Neural crest cell (in vitro differentiated cells): ENCODE measurements around the gene FAM169A. TPM values are rescaled to one million over a fixed set of nuclear protein-coding genes. Genes with fewer than 3 reads are reported as not detected.
"Not testable (repeated sequence)": the region's sequence is repeated elsewhere in the genome, so short reads cannot be mapped to it uniquely, and the experiment has no call there.

Source experiments
- DNase-seq: peaks from one replicate; pipeline ENCODE4 v3.0.0; 2021; ENCODE audit warnings: low read depth, mixed read lengths, low spot score
- H3K27ac Mint-ChIP-seq: one replicate; pipeline ENCODE4 v1.8.0; 2021; ENCODE audit warnings: mild to moderate bottlenecking, mixed read lengths; ENCODE audit not compliant: unreplicated experiment
- H3K27me3 Mint-ChIP-seq: 2 replicates; pipeline ENCODE4 v1.8.0; 2021; ENCODE audit warnings: low read depth, mild to moderate bottlenecking, mixed read lengths
- H3K36me3 Mint-ChIP-seq: 2 replicates; pipeline ENCODE4 v1.8.0; 2021; ENCODE audit warnings: low read depth, mild to moderate bottlenecking, mixed read lengths
- H3K4me1 Mint-ChIP-seq: 2 replicates; pipeline ENCODE4 v1.8.0; 2021; ENCODE audit warnings: mixed read lengths
- H3K4me3 Mint-ChIP-seq: one replicate; pipeline ENCODE4 v1.8.0; 2021; ENCODE audit warnings: mild to moderate bottlenecking, mixed read lengths
- H3K9me3 Mint-ChIP-seq: 2 replicates; pipeline ENCODE4 v1.8.0; 2021; ENCODE audit warnings: mixed read lengths
- CTCF ChIP-seq: fragments of 200-600 bp; sonication (generic); conservative IDR thresholded peaks from 2 replicates; pipeline ENCODE4 v1.5.0; 2021; ENCODE audit warnings: antibody characterized with exemption, mild to moderate bottlenecking
- total RNA-seq: library from RNA; stranded (reverse); gene quantifications from 2 replicates; pipeline ENCODE4 v1.2.1, GENCODE V29; 2021

The FAM169A gene
- total RNA-seq, 1 donor from 2014 or later, result 13.6 TPM

DNA sequence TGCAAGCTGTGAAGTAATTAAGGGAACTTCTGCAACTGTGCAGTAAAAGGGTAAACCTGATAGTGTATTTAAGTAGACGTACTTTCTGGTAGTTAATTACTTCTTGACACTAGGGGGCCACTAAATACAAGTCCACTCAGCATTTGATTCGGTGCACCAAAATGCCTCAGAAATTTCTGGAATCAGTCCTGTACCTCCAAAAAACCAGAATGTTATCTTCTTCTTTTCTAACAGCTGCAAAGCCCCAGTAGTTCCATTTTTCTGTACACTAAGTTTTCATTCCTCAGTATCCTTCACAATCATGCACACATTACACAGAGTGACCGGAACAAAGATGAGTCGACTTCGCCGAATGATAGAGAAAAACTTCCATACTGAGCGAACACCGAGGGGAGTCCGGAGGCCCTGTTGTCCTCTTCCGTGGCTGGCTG is 99.8 kb downstream of the FAM169A start:
- Mint-ChIP-seq H3K4me1 (peaks cover 29% of the 10 kb centered on the region), H3K27me3 (no peaks in the 10 kb centered on the region), H3K4me3 (peak overlapping the region; percentile 100), H3K36me3 (peaks cover 11% of the 10 kb centered on the region), H3K9me3 (no peaks in the 10 kb centered on the region), H3K27ac (peak overlapping the region; percentile 97)
- no peak for DNase-seq
- peak; percentile 61 for TF ChIP-seq CTCF

- Mint-ChIP-seq H3K9me3 (no peaks in the 10 kb centered on the region), H3K4me3 (peak overlapping the region; percentile 100), H3K27ac (no peak overlapping the region), H3K4me1 (peaks cover 29% of the 10 kb centered on the region), H3K27me3 (no peaks in the 10 kb centered on the region), H3K36me3 (peaks cover 11% of the 10 kb centered on the region)
- TF ChIP-seq CTCF, result no peak
- DNase-seq, result no peak
Observed at GRCh38 chr5:74765929-74766328, 100.3 kb downstream of the FAM169A start.

DNA sequence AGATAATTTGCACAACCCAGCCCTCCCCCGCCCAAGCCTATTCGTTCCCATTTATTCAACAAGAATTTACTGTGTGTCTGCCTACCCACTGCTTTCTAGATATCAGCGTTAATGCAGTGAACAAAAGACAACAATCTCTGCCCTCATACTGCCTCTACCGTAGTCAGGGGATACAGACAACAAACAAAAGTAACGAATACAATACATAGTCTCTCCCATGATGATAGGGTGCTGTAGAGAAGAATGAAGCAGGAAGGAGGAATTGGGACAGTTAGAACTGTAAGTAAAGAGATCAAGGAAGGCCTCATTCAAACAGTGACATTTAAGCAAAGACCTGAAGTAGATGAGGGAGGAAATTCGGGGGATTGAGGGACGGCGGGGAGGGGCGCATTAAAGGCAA is 101.0 kb downstream of the FAM169A start:
- H3K27ac Mint-ChIP-seq, result no peak overlapping the region
- no peak for TF ChIP-seq CTCF

GRCh38 chr5:74763504-74763903 is 102.7 kb downstream of the FAM169A start:
- Mint-ChIP-seq H3K36me3 (peaks cover 4% of the 10 kb centered on the region), H3K4me3 (peak overlapping the region; percentile 70), H3K9me3 (no peaks in the 10 kb centered on the region), H3K4me1 (peaks cover 29% of the 10 kb centered on the region), H3K27ac (no peak overlapping the region), H3K27me3 (no peaks in the 10 kb centered on the region)
- no peak for TF ChIP-seq CTCF
- no peak for DNase-seq

More for the DNA sequence above, 101.0 kb downstream of the FAM169A start:
- peak overlapping the region; percentile 100 for H3K4me3 Mint-ChIP-seq
- H3K27me3 Mint-ChIP-seq, result no peaks in the 10 kb centered on the region
- peaks cover 6% of the 10 kb centered on the region for H3K36me3 Mint-ChIP-seq
- peaks cover 29% of the 10 kb centered on the region for H3K4me1 Mint-ChIP-seq
- no peaks in the 10 kb centered on the region for H3K9me3 Mint-ChIP-seq
- no peak for DNase-seq

- Mint-ChIP-seq H3K36me3 (peaks cover 4% of the 10 kb centered on the region), H3K9me3 (no peaks in the 10 kb centered on the region), H3K4me3 (no peak overlapping the region), H3K4me1 (peaks cover 22% of the 10 kb centered on the region), H3K27me3 (no peaks in the 10 kb centered on the region), H3K27ac (no peak overlapping the region)
- no peak for TF ChIP-seq CTCF
- DNase-seq, result no peak
Observed at GRCh38 chr5:74762599-74762998, 103.6 kb downstream of the FAM169A start.

DNA sequence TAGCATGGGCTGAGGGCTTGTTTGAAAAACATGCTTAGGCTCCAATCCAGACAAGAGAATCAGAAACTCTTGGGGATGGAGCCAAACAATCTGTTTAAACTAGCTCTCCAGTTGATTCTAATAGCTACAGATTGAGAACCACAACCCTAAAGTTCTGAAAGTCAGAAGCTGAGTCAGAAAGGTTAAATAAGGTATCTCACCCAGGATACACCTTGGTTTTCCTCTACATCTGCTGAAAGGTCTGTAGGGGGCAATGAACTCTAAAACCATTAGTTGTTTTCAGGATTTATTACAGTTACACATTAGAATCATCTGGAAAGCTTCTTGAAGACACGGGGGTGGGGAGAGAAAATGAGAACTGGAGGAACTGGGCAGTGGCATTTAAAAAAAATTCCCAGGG is 104.9 kb downstream of the FAM169A start:
- Mint-ChIP-seq H3K9me3 (peaks cover 5% of the 10 kb centered on the region), H3K36me3 (peaks cover 6% of the 10 kb centered on the region), H3K27me3 (no peaks in the 10 kb centered on the region), H3K27ac (no peak overlapping the region), H3K4me1 (peaks cover 8% of the 10 kb centered on the region), H3K4me3 (no peak overlapping the region)
- no peak for TF ChIP-seq CTCF
- no peak for DNase-seq

- peaks cover 15% of the 10 kb centered on the region for H3K36me3 Mint-ChIP-seq
- not testable (repeated sequence) for DNase-seq, H3K27ac Mint-ChIP-seq, H3K4me1 Mint-ChIP-seq, H3K4me3 Mint-ChIP-seq, H3K27me3 Mint-ChIP-seq, H3K9me3 Mint-ChIP-seq
Observed at GRCh38 chr5:74748742-74749141, 117.4 kb downstream of the FAM169A start.
